CD4-positive, alpha-beta T cell (primary cell): Measurements from ENCODE around the gene SETBP1. TPM values are rescaled to one million over a fixed set of nuclear protein-coding genes. Genes with fewer than 3 reads are reported as not detected.

ENCODE experiments used
- ATAC-seq: fragments of 200-7000 bp; cut with Tn5 transposase; one replicate; pipeline ENCODE4 v1.10.0; 2022; ENCODE audit warnings: mild to moderate bottlenecking; ENCODE audit not compliant: poor library complexity
- CTCF ChIA-PET: fragments of 350-600 bp; sonication (Branson Sonifier 250); formaldehyde crosslinking; loops from one replicate; lab custom pipeline; 2021; ENCODE audit warnings: antibody characterized with exemption, inconsistent platforms; lab: Charles Lee
- POLR2A ChIA-PET: fragments of 350-600 bp; sonication (Branson Sonifier 250); formaldehyde crosslinking; loops from one replicate; lab custom pipeline; 2021; ENCODE audit warnings: antibody characterized with exemption, inconsistent platforms; lab: Charles Lee
- DNase-seq, 14 experiments: peaks; one replicate each; pipeline ENCODE4 v3.0.0-alpha.2; 2013 to 2020; ENCODE audit warnings: mixed read lengths in 2 of 14
- H3K27ac ChIP-seq, 2 donors: one replicate each; pipeline versions ENCODE4 v1.5.1 to v1.7.0; 2013; ENCODE audit warnings: low read length in 2 of 2, low read depth in 1 of 2, mild to moderate bottlenecking in 1 of 2
- H3K27me3 ChIP-seq, 2 experiments: 1 replicate in 1 of 2; 2 replicates in 1 of 2; pipeline versions ENCODE4 v1.6.1 to v1.7.0; 2013; ENCODE audit warnings: low read length in 2 of 2, control low read depth in 1 of 2, mild to moderate bottlenecking in 1 of 2, moderate library complexity in 1 of 2; ENCODE audit not compliant: insufficient read depth in 2 of 2, control insufficient read depth in 1 of 2
- H3K36me3 ChIP-seq: one replicate; pipeline ENCODE4 v1.6.1; 2013; ENCODE audit warnings: low read length, control low read depth; ENCODE audit not compliant: insufficient read depth
- H3K4me1 ChIP-seq: one replicate; pipeline ENCODE4 v1.6.1; 2013; ENCODE audit warnings: low read length, control low read depth; ENCODE audit not compliant: insufficient read depth
- H3K4me3 ChIP-seq: one replicate; pipeline ENCODE4 v1.5.1; 2013; ENCODE audit warnings: mild to moderate bottlenecking, low read length, moderate library complexity
- H3K9me3 ChIP-seq, 2 experiments: 1 replicate in 1 of 2; 2 replicates in 1 of 2; pipeline versions ENCODE4 v1.6.1 to v1.7.0; 2013; ENCODE audit warnings: low read length in 2 of 2, mild to moderate bottlenecking in 2 of 2, control low read depth in 1 of 2, moderate library complexity in 1 of 2; ENCODE audit not compliant: control insufficient read depth in 1 of 2, insufficient read depth in 1 of 2
- H3K27ac Mint-ChIP-seq: one replicate; pipeline ENCODE4 v1.8.0; 2020; ENCODE audit warnings: mixed read lengths
- H3K27me3 Mint-ChIP-seq: one replicate; pipeline ENCODE4 v1.8.0; 2021; ENCODE audit warnings: mixed read lengths
- H3K36me3 Mint-ChIP-seq: one replicate; pipeline ENCODE4 v1.8.0; 2021; ENCODE audit warnings: low read depth, mixed read lengths
- H3K4me1 Mint-ChIP-seq: one replicate; pipeline ENCODE4 v1.8.0; 2021; ENCODE audit warnings: low read depth, mixed read lengths
- H3K4me3 Mint-ChIP-seq: one replicate; pipeline ENCODE4 v1.8.0; 2020; ENCODE audit warnings: mild to moderate bottlenecking, mixed read lengths
- H3K9me3 Mint-ChIP-seq: one replicate; pipeline ENCODE4 v1.8.0; 2020; ENCODE audit warnings: mixed read lengths
- intact Hi-C, 2 experiments: fragments of 100-400 bp; cut with DNase I in 1 of 2; cut with micrococcal nuclease in 1 of 2; formaldehyde crosslinking; loops; one replicate each; pipeline versions ENCODE4 v1.15.1 to v1.9.0; 2023 to 2025; cut with DNase I, micrococcal nuclease
- total RNA-seq, 174 experiments: library from RNA in 2 of 174; stranded (reverse) in 2 of 174; gene quantifications; one replicate each; pipeline ENCODE4 v1.2.3 and lab custom pipeline; 2021 to 2026
- TF ChIP-seq, protein P1 (sequence below): fragments of 200-600 bp; IDR thresholded peaks from one replicate; pipeline ENCODE4 v1.8.0; 2022; ENCODE audit warnings: antibody characterized with exemption, mild to moderate bottlenecking

Gene SETBP1
- total RNA-seq, 2 experiments from 2014 or later = 0.25 to 0.41 TPM

DNA sequence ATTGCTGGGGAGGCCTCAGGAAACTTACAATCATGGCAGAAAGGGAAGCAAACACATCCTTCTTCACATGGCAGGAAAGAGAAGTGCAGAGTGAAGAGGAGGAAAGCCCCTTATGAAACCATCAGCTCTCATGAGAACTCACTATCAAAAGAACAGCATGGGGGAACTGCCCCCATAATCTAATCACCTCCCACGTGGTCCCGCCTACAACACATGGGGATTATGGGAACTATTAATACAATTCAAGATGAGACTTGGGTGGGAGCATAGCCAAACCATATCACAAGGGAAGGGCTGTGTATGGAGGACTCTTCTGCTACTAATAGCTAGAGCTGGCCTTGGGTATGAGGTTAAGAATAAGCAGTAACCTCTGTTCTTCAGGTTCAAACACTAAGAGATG is 8.8 kb upstream of the SETBP1 start:
- H3K9me3 Mint-ChIP-seq = no peaks in the 10 kb centered on the region
- H3K36me3 Mint-ChIP-seq = no peaks in the 10 kb centered on the region
- CTCF ChIA-PET = interaction anchor here (0.6 kb wide), 1 partner anchor 166 kb away, joined by 4 read pairs; no protein-coding TSS in a partner anchor
- H3K4me1 ChIP-seq = no peaks in the 10 kb centered on the region
- H3K36me3 ChIP-seq = no peaks in the 10 kb centered on the region
- POLR2A ChIA-PET = no interaction called here
- no peak overlapping the region for H3K27ac Mint-ChIP-seq
- ATAC-seq (no peak), DNase-seq (no peak)
- intact Hi-C loops = no loop called here
- peaks cover 45% of the 10 kb centered on the region for H3K27me3 Mint-ChIP-seq
- TF ChIP-seq, protein P1, sequence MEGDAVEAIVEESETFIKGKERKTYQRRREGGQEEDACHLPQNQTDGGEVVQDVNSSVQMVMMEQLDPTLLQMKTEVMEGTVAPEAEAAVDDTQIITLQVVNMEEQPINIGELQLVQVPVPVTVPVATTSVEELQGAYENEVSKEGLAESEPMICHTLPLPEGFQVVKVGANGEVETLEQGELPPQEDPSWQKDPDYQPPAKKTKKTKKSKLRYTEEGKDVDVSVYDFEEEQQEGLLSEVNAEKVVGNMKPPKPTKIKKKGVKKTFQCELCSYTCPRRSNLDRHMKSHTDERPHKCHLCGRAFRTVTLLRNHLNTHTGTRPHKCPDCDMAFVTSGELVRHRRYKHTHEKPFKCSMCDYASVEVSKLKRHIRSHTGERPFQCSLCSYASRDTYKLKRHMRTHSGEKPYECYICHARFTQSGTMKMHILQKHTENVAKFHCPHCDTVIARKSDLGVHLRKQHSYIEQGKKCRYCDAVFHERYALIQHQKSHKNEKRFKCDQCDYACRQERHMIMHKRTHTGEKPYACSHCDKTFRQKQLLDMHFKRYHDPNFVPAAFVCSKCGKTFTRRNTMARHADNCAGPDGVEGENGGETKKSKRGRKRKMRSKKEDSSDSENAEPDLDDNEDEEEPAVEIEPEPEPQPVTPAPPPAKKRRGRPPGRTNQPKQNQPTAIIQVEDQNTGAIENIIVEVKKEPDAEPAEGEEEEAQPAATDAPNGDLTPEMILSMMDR = no peak
- peaks cover 0 to 18% of the 10 kb centered on the region in 2 experiments for H3K27me3 ChIP-seq
- no peak overlapping the region for H3K27ac ChIP-seq
- H3K4me3 ChIP-seq = no peak overlapping the region
- H3K9me3 ChIP-seq = no peaks in the 10 kb centered on the region
- no peak overlapping the region for H3K4me3 Mint-ChIP-seq
- H3K4me1 Mint-ChIP-seq = no peaks in the 10 kb centered on the region

DNA sequence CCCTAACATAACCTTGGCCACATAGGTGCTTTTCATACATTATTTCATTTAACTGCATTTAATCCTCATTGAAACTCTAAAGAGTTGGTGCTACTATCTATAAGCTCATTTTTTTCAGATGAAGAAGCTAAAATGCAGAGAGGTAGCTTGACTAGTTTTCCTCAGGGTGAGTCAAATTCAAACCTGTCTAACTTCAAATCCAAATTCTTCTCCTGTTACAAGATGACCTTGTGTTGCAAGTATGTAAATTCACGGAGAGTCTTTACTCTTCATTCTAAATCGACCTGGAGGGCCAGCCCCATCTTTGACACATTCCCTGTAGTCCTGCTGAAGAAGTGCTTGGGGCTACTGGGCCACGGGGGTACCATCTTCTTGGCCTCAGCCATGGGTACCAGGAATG is 8.2 kb upstream of the SETBP1 start:
- intact Hi-C loops = no loop called here
- H3K4me3 ChIP-seq = no peak overlapping the region
- H3K27me3 ChIP-seq = peaks cover 0 to 18% of the 10 kb centered on the region in 2 experiments
- H3K9me3 ChIP-seq = no peaks in the 10 kb centered on the region
- ChIA-PET POLR2A (no interaction called here), CTCF (interaction anchor here (0.6 kb wide), 1 partner anchor 167 kb away, joined by 4 read pairs; no protein-coding TSS in a partner anchor)
- H3K4me3 Mint-ChIP-seq = no peak overlapping the region
- H3K4me1 ChIP-seq = no peaks in the 10 kb centered on the region
- H3K27ac Mint-ChIP-seq = no peak overlapping the region
- TF ChIP-seq, protein P1 = no peak
- ATAC-seq (no peak), DNase-seq (no peak)
- H3K36me3 ChIP-seq = no peaks in the 10 kb centered on the region
- H3K36me3 Mint-ChIP-seq = no peaks in the 10 kb centered on the region
- no peaks in the 10 kb centered on the region for H3K9me3 Mint-ChIP-seq
- no peaks in the 10 kb centered on the region for H3K4me1 Mint-ChIP-seq
- no peak overlapping the region for H3K27ac ChIP-seq
- peaks cover 50% of the 10 kb centered on the region for H3K27me3 Mint-ChIP-seq

- intact Hi-C loops = no loop called here
- POLR2A ChIA-PET = no interaction called here
Measured at GRCh38 chr18:44673256-44673880, 7.3 kb upstream of the SETBP1 start.

More at GRCh38 chr18:44673256-44673880, 7.3 kb upstream of the SETBP1 start:
- ATAC-seq (no peak), DNase-seq (no peak)
- Mint-ChIP-seq H3K9me3 (no peaks in the 10 kb centered on the region), H3K4me1 (no peaks in the 10 kb centered on the region), H3K27ac (no peak overlapping the region), H3K36me3 (no peaks in the 10 kb centered on the region), H3K4me3 (no peak overlapping the region), H3K27me3 (peaks cover 59% of the 10 kb centered on the region)
- CTCF ChIA-PET = no interaction called here
- H3K4me1 ChIP-seq = no peaks in the 10 kb centered on the region
- TF ChIP-seq, protein P1 = no peak
- no peaks in the 10 kb centered on the region for H3K9me3 ChIP-seq
- no peak overlapping the region for H3K4me3 ChIP-seq
- H3K27ac ChIP-seq = no peak overlapping the region
- H3K36me3 ChIP-seq = no peaks in the 10 kb centered on the region
- peaks cover 5 to 16% of the 10 kb centered on the region in 2 experiments for H3K27me3 ChIP-seq
